Thyroid gland (tissue), 4 donors: ENCODE results near the gene PIGZ. TPM values are rescaled to one million over a fixed set of nuclear protein-coding genes. Genes with fewer than 3 reads are reported as not detected.

Experiments used
- DNase-seq, 2 donors: peaks; one replicate each; pipeline ENCODE4 v3.0.0-alpha.2; 2019
- H3K27ac ChIP-seq, 3 donors: fragments of 200-600 bp; sonication (generic); 1 replicate in 2 of 3; 2 replicates in 1 of 3; pipeline ENCODE4 v1.5.1; 2016 to 2019; ENCODE audit warnings: mild to moderate bottlenecking in 1 of 3, moderate library complexity in 1 of 3
- H3K27me3 ChIP-seq: fragments of 200-600 bp; sonication (generic); one replicate; pipeline ENCODE4 v1.5.1; 2019
- H3K36me3 ChIP-seq, 2 donors: fragments of 200-600 bp; sonication (generic); one replicate each; pipeline ENCODE4 v1.5.1; 2016 to 2019
- H3K4me1 ChIP-seq, 2 donors: fragments of 200-600 bp; sonication (generic); one replicate each; pipeline ENCODE4 v1.5.1; 2017 to 2019
- H3K4me3 ChIP-seq, 3 donors: fragments of 200-600 bp; sonication (generic); replicated peaks in 1 of 3; 1 replicate in 2 of 3; 2 replicates in 1 of 3; pipeline ENCODE4 v1.5.1; 2016; ENCODE audit warnings: mild to moderate bottlenecking in 1 of 3
- H3K9me3 ChIP-seq: fragments of 200-600 bp; sonication (generic); one replicate; pipeline ENCODE4 v1.5.1; 2017
- POLR2A ChIP-seq, 2 donors: fragments of 450-650 bp; IDR thresholded peaks; one replicate each; pipeline ENCODE4 v1.6.1; 2017; ENCODE audit warnings: antibody characterized with exemption in 2 of 2, mild to moderate bottlenecking in 2 of 2, moderate library complexity in 1 of 2
- WGBS, 2 donors: methylation state at CpG; one replicate each; pipeline ENCODE4 v1.1.5; 2017; 5-methylcytosine and 5-hydroxymethylcytosine counted together
- intact Hi-C: fragments of 100-400 bp; cut with DNase I; formaldehyde crosslinking; loops from one replicate; pipeline ENCODE4 v1.15.1; 2023
- total RNA-seq, 4 donors: library from RNA; depleted of rRNA; stranded (reverse); fragments of >200 nt; gene quantifications; one replicate each; pipeline ENCODE4 v1.2.3, GENCODE V29; 2016
- TF ChIP-seq, protein P1 (sequence below), 6 experiments: fragments of 200-600 bp in 3 of 6; fragments of 450-650 bp in 3 of 6; sonication (generic) in 3 of 6; IDR thresholded peaks; one replicate each; pipeline ENCODE4 v1.5.1; 2016 to 2019; ENCODE audit warnings: antibody characterized with exemption in 6 of 6, mild to moderate bottlenecking in 2 of 6, inconsistent platforms in 1 of 6, moderate library complexity in 1 of 6

PIGZ gene
- total RNA-seq, 4 donors from 2014 or later, result 0.46 to 9.5 (median 6.3) TPM

DNA sequence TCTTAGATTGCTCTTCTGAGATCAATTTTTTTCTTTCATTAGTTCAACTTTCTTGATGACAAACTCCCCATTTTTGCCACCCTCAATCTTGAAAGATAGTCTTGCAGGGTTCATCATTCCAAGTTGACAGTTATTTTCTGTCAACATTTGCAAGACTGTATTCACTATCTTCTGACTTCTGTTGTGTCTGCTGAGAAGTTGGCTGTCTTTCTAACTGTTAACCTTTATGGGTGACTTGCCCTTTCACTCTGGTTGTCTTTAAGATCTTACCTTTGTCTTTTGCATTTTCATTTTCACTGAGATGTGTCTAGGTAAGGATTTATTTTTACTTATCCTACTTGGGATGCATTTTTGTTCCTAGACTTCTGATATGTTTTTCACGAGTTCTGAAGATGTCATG, 14.6 kb upstream of the PIGZ start:
- Histone ChIP-seq H3K36me3 (no peaks in the 10 kb centered on the region), H3K4me3 (no peak overlapping the region), H3K9me3 (no peaks in the 10 kb centered on the region), H3K27me3 (no peaks in the 10 kb centered on the region), H3K4me1 (no peaks in the 10 kb centered on the region), H3K27ac (no peak overlapping the region)
- intact Hi-C loops, result no loop called here
- no peak for DNase-seq
- TF ChIP-seq, protein P1, sequence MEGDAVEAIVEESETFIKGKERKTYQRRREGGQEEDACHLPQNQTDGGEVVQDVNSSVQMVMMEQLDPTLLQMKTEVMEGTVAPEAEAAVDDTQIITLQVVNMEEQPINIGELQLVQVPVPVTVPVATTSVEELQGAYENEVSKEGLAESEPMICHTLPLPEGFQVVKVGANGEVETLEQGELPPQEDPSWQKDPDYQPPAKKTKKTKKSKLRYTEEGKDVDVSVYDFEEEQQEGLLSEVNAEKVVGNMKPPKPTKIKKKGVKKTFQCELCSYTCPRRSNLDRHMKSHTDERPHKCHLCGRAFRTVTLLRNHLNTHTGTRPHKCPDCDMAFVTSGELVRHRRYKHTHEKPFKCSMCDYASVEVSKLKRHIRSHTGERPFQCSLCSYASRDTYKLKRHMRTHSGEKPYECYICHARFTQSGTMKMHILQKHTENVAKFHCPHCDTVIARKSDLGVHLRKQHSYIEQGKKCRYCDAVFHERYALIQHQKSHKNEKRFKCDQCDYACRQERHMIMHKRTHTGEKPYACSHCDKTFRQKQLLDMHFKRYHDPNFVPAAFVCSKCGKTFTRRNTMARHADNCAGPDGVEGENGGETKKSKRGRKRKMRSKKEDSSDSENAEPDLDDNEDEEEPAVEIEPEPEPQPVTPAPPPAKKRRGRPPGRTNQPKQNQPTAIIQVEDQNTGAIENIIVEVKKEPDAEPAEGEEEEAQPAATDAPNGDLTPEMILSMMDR (IDR thresholded peaks at IDR 0.05), result no peak
- TF ChIP-seq POLR2A (IDR thresholded peaks at IDR 0.05), result no peak
- 76 to 78% methylated on average over 1 of the region's 1 CpG for WGBS, 2 donors

DNA sequence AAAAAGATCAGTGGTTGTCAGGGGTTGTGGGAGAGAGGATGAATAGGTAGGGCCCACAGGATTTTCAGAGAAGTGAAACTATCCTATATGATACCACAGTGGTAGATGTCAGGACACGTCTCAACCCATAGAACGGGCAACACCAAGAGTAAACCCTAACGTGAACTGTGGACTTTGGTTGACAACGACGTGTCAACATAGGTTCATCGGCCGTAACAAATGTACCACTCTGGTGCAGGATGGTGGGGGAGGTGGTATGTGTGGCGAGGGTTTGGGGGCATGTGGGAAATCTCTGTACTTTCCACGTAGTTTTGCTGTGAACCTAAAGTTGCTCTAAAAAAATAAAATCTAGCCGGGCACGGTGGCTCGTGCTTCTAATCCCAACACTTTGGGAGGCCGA, 13.0 kb upstream of the PIGZ start:
- Histone ChIP-seq H3K27ac (no peak overlapping the region), H3K27me3 (no peaks in the 10 kb centered on the region), H3K36me3 (no peaks in the 10 kb centered on the region), H3K4me1 (no peaks in the 10 kb centered on the region), H3K9me3 (no peaks in the 10 kb centered on the region), H3K4me3 (no peak overlapping the region)
- TF ChIP-seq, protein P1 (IDR thresholded peaks at IDR 0.05), result no peak
- TF ChIP-seq POLR2A (IDR thresholded peaks at IDR 0.05), result no peak
- intact Hi-C loops, result no loop called here
- WGBS, 2 donors, result 93 to 95% methylated on average over 13 of the region's 13 CpGs
- no peak for DNase-seq

DNA sequence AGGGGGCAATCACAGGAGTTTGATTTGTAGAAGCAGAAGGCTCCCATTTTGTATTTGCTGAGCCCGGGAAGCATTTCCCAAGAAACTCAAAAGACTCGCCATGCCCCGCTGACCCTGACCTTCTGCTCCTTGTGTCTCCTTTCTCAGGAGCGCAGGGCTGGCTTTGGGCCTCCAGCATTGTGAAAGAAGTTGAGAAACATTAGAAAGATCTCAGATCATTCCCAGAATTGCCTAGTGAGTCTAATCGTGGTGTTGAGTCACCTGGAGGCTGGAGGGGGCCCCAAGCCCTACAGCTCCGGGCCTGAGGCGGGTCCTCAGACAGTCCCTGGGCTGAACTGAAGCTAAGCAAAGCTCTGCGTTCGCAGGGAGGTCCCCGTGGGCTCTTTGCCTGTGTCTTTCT, 10.9 kb upstream of the PIGZ start:
- H3K9me3 ChIP-seq, result no peaks in the 10 kb centered on the region
- H3K27ac ChIP-seq, result no peak overlapping the region
- H3K27me3 ChIP-seq, result no peaks in the 10 kb centered on the region
- no peak for TF ChIP-seq POLR2A (IDR thresholded peaks at IDR 0.05)
- TF ChIP-seq, protein P1 (IDR thresholded peaks at IDR 0.05), result no peak
- no peak overlapping the region for H3K4me3 ChIP-seq
- no peak for DNase-seq
- 85 to 88% methylated on average over 10 of the region's 10 CpGs for WGBS, 2 donors
- H3K4me1 ChIP-seq, result no peaks in the 10 kb centered on the region
- H3K36me3 ChIP-seq, result no peaks in the 10 kb centered on the region
- intact Hi-C loops, result loop anchor here (2.0 kb wide), 1 partner anchor 49 kb away; the partner anchor contains the start of gene MELTF

DNA sequence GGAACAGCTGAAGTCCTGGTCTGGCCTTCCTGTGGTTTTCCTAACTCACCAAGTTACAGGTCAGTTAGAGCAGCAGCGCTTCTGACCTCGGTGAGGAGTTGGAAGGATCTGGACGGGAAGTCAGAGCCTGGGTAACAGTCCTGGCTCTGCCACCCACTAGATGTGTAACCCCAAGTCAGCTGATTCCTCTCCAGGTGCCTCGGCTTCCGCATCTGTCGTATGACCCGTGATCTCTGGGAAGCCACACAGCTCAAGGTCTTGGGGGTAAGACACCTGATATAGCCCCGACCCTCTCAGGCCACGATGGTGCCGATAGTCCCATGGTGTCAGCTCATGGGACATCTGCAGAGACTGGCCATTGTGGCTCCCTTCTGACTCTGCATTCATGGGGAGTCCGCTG, 8.3 kb upstream of the PIGZ start:
- Histone ChIP-seq H3K9me3 (no peaks in the 10 kb centered on the region), H3K4me1 (no peaks in the 10 kb centered on the region), H3K27ac (no peak overlapping the region), H3K36me3 (no peaks in the 10 kb centered on the region), H3K27me3 (no peaks in the 10 kb centered on the region), H3K4me3 (no peak overlapping the region)
- intact Hi-C loops, result no loop called here
- no peak for TF ChIP-seq POLR2A (IDR thresholded peaks at IDR 0.05)
- TF ChIP-seq, protein P1 (IDR thresholded peaks at IDR 0.05), result no peak
- DNase-seq, result no peak
- WGBS, 2 donors, result 88 to 91% methylated on average over 9 to 10 of the region's 11 CpGs

DNA sequence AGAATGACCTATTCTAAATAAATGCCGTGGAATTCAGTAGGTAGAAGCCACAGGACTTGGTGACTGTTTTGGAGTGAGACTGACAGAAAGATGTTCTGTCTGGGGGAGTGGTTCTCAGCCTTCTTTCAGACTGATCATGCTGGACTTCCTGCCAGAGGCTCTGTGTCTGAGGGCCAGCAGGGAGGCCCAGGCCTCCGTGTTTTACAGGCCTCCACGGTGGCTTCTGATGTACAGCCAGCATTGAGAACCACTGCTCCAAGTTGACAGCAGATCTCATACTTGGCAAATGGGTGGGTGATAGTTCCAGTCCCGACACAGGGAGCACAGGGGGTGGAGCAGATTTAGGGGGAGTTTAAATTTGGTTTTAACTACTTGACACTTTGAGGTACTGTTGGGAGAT, 6.7 kb upstream of the PIGZ start:
- no peak overlapping the region for H3K27ac ChIP-seq
- H3K27me3 ChIP-seq, result no peaks in the 10 kb centered on the region
- peaks cover 0 to under 1% of the 10 kb centered on the region in 2 donors for H3K4me1 ChIP-seq
- H3K4me3 ChIP-seq, result no peak overlapping the region
- TF ChIP-seq, protein P1 (IDR thresholded peaks at IDR 0.05), result no peak
- TF ChIP-seq POLR2A (IDR thresholded peaks at IDR 0.05), result no peak
- no peak for DNase-seq
- intact Hi-C loops, result no loop called here
- no peaks in the 10 kb centered on the region for H3K36me3 ChIP-seq
- H3K9me3 ChIP-seq, result no peaks in the 10 kb centered on the region
- 76 to 93% methylated on average over 4 of the region's 4 CpGs for WGBS, 2 donors
